Measurements from ENCODE around the gene FBXO4.

DNA sequence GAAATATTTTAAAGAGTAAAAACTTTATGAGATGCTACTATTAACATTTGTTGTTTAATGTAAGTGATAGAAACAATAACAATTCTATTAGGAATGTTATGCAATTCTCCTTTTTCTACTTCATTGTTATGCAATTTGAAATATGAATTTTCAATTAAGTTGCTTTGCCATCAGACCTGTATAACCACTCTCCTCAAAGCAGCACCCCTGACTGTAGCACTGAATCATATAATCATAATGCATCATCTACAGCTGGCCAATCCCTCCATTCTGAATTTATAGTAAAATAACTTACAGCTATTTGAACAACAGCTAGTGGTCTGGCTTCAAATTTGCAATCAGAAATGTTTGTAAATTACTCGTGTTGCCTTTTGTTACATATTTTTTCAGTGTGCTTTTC lies 29.2 kb downstream of the FBXO4 start:
- TF ChIP-seq POLR2A (IDR thresholded peaks at IDR 0.05; ENCODE audit: low read length) (no peak), GATA1 (IDR thresholded peaks at IDR 0.05; ENCODE audit: low read depth, low read length) (no peak)
